IPS-NIHi7 (cell line): Measurements from ENCODE around the gene SPDYE4.

Experiments used
- DNase-seq: peaks from one replicate; pipeline ENCODE4 v3.0.0; 2012; ENCODE audit warnings: mixed read lengths; ENCODE audit errors: extremely low spot score

The SPDYE4 gene

DNA sequence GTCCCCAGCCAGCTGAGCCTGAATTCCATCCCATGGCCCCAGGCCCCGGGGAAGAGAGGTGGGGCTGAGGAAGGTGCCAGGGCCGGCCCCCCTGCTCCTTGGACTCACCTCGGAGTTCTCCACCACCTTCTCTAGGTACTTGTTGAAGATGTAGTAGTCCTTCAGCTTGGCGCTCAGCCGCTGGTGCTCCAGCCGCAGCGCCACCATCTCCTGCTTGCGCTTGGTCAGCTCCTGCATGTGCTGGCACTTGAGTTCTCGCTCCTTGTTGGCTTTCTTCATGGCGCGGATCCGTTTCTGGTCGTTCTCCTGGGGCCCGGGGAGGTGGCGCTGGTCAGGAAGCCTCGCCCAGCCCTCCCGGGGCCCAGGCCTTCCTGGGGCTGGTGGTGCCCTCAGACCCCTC is 17.0 kb downstream of the SPDYE4 start:
- no peak for DNase-seq

DNA sequence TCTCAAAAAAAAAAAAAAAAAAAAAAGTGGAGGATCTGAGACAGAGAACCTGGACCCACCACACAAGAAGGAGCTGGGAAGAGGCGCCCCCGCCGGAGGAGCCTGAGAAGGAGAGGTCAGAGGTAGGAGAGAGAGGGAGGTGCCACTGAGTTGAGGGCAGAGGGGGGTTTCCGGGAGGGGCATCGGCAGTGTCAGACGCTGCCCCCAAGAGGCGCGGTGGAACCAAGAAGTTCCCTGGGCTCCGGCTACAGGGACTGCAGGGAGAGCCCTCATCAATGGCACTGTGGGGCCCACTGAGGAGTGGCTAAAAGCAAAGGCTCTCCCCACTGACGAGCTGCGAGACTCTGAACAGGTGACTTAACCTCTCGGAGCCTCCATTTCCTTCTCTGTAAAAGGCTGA is 17.9 kb downstream of the SPDYE4 start:
- peak; percentile 68 for DNase-seq

DNA sequence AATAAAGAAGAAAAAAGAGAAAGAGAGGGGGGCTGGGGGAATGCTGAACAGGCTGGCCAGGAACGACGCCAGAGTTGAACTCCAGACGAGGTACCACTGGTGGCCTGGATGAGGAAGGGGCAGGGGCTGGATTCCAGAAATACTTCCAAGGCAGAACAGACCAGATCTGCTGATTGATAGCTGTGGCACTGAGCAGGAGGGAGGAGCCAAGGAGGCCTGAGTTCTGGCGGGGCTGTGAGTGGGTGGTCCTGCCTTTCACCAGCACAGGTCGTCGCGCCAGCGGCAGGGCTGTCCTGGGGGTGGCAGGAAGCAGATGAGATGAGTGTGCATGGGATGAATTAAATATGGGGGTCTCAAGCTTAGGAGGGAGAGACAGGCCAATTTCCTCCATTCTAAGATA is 19.2 kb downstream of the SPDYE4 start:
- peak; percentile 82 for DNase-seq

DNA sequence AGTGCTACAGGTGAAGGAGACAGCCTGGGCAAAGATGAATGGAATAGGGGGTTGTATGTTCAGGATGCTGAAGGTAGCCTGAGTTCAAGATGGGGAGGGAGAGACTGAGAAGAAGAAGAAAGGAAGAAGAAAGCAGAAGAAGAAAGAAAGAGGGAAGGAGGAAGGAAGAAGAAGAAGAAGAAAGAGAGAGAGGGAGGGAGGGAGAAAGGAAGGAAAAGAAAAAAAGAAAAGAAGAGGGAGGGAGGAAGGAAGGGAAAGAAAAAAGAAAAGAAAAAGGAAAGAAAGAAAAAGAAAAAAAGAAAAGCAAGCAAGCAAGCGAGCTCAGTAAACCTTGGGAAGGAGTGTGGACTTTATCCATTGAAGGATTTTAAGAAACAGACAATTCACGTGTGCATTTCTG is 21.6 kb downstream of the SPDYE4 start:
- DNase-seq: no peak

DNA sequence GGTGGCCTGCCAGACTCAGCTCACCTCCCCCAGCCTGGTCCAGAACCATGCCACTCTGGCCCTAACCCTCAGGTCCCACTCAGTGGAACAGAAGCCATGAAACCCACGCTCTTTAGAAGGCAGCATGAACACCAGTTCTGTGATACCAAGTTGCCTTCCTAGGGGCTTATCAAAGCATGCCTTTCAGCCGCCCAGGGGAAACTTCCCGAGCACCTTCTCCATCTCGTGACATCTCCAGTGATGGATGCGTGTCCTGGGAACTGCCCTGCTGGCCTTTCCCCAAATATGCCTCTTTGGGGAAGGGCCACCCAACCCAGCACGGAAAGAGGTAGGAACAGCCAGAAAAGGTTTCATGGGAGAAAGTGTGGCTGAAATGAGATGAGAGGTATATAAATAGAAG is 22.0 kb downstream of the SPDYE4 start:
- no peak for DNase-seq

DNA sequence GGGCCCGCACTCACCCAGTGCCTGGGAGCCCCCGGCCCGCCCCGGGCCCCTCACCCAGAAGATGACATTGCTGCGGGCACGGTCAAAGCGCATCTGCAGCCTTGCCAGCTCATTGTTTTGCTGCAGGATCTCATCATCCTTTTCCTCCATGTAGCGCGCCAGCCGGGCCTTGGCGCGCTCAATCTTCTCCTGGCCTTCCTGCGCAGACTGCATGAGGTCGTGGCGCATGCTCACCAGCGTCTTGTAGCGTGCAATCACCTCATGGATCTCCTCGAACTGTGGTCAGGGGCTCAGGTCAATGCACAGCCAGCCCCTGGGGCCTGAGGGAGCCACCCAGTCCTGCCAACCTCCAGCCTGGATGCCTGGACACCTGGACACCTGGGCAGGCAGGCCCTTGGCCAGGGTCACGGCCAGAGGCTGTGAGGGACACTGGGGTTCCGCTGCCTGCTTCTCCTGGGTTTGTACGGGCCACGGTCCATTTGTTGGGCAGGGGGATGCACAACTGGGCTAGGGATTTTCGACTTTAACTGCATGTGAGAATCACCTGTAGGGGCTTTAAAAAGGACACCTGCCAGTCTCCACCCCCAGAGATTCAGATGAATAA is 22.9 kb downstream of the SPDYE4 start:
- DNase-seq: no peak

DNA sequence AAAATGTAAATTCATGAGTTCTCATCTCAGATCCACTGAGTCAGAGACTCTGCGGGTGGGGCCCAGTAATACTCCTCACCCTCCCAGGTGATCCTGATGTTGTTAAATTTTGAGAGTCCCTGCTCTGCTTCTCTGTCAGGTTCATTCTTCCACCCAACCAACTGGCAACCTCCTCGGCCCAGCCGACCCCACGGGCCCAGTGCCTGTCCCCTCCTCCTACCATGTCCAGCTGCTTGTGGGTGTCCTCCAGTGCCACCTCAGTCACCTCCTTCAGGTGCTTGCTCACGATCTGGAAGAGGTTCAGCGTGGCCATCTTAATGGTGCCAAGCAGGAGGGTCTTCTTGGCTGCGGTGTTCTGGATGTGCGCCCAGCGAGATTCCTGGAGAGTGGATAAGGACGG is 23.5 kb downstream of the SPDYE4 start:
- DNase-seq: no peak

DNA sequence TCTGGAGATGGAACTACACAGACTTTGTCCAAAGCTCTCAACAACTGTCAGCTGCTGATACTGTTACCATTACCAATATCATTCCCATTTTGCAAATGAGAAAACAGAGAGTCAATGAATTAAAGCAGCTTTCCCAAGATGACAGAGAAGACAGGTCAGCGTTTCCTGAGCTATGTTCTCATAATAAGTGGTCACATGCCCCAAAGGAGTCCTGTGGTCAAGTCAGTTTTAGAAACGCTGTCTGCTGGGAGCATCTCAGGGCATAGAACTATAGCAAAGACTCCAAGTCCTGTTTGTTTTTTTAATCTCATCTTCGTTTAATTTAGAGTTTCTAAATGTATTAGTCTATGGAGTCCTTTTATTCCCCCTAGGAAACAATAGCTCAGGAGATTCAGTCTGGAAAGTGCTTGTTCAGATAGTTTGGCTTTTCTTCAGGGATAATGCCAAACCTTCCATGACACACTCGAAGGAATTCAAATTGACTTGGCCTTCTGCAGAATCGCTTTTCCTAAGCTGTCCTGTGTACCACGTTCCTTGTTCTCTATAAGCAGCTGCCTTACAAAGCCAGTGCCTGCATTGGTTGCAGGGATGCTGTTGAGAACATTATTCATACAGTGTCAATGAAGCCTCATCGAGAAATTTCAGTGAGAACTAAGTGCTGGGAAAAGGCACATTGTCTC is 25.8 kb downstream of the SPDYE4 start:
- DNase-seq: no peak

DNA sequence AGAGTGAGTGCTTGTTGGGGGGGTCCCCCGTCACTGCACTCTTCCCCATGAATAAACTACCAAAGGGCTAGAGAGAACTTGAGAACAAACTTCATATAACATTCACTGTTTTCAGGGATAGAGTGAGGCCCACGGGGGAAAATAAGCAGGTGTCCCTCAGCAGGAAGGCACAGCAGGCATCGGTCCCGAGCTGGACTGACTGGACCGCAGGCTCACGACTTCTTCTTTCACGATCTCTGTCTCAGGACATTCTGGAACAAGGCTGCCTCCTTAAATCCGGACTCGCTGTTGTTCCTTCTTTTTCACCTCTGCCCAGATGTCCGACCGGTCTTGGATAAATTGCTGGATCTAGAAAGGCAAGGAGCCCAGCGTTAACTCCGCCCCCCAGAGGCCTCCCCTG is 28.5 kb downstream of the SPDYE4 start:
- DNase-seq: no peak

DNA sequence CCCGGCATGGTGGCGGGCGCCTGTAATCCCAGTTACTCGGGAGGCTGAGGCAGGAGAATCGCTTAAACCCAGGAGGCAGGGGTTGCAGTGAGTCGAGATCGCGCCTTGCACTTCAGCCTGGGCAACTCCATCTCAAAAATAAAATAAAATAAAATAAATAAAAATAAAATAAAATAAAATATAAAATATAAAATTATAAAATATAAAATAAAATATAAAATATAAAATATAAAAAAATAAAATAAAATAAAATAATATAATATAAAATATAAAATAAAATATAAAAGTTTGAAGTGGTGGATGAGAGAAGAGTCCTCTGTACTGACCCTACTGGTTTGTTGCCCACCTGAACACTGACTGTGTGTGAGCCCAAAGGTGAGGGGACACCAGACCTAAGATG is 28.9 kb downstream of the SPDYE4 start:
- DNase-seq: no peak

DNA sequence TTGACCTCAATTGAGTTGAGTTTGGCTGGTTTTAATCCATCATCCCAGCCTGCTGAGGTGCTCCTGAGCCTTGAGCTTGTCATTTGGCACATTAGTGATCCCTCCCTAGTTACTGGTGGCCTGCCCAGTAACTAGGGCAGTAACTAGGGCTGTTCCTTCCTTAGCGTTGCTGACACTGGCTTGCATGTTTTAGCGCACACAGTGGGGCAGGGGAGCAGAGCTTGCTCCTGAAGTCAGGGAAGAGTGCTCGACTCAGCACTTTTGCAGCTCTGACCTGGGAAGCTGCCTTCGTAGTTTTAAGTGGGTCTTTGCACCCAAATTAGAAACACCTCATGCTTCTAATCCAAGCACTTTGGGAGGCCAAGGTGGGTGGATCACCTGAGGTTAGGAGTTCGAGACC is 29.4 kb downstream of the SPDYE4 start:
- no peak for DNase-seq

DNA sequence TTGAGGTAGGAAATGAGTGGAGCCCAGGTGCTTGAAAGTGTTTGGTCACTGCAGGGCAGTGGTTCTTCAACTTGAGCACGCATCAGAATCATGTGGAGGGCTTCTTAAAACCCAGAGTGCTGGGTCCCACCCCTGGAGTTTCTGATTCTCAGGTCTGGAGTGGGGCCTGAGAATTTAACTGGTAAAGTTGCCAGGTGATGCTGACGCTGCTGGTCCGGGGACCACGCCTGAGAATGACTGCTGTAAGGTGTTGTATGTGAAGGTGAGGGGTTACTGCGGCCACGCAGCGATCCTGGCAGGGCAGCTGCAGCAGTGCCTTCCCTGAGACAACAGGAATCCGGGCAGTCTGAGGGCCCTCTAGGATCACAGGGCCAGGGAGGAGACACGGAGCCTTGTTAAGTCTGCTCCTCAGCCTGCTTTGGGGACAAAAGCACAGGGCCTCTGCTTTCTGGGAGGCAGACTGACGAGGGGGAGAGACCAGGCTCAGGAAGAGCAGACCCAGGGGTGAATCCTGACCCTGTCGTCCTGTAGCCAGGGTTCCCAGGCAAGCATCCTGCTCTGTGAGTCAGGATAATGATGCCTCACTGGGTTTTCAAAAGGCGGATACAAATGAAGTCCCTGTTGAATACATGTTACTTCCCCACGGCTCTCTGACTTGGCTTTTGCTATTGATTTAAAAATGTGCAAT is 30.0 kb downstream of the SPDYE4 start:
- no peak for DNase-seq

DNA sequence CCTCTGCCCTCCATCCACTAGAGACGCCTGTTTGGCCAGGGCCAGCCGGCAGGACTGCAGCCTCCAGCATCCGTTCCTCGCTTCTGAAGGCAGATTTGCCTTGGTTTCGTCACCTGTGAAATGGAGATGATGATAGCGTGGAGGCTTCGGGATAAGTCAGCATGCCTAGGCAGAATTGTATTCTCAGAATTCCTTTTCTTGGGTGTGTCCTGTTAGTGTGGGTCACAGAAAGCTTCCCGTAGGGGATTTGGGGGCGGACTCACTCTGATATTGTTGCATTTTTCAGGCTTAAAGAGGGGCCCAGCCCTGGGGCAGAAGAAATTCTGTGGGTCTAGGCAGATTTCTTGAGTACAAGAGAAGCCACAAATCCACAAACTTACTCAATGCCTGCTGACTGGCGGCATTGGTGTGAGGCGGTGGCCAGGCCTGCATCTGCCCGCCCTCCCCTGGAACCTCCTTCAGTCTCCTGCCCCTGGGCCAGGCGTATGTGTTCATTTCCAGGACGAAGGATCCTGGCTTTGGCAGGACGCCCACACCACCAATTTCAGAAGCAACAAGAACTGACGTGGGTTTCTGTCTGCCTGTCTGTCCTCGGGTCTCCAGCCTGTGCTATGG is 31.3 kb downstream of the SPDYE4 start:
- DNase-seq: no peak

DNA sequence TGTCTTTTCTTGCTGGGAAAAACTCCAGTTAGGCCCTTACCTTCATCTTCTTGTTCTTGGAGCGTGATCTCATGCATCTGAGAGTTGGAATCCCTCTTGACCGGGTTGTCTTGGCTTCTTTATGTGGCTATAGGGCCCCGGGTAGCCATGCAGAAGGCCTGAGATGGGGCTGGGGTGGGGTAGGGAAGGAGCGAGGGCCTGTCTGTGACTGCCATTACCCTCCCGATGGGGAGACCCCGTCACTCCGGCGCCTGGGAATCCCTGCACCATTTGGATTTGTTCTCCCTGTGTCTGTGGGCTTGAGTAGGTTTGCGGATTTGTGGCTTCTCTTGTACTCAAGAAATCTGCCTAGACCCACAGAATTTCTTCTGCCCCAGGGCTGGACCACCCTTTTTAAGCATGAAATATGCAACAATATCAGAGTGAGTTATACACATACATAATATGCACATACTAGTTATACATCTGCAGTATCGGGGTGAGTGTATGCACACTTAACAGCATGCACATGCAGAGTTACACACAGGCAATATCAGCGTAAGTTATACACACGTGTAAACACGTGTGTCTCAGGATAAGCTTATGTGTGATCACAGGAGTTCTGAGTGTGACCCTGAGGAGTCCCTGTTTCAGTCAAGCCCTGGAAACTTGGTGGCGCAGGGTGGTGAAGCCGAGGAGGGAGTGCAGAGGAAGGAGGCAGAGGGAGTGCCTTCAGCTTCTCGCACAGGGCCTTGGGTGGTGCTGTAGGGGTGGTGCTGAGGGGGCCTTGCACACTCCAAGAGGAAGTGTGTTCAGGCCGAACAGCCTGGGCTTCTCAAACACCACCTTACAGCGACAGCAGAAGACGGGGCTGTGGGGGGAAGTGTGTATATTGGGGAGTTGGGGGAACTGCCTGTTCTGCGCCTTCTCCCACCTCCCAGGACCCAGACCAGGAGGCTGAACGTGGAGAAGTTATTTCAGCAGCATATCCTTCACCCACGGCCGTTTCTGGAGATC is 32.2 kb downstream of the SPDYE4 start:
- DNase-seq: no peak

DNA sequence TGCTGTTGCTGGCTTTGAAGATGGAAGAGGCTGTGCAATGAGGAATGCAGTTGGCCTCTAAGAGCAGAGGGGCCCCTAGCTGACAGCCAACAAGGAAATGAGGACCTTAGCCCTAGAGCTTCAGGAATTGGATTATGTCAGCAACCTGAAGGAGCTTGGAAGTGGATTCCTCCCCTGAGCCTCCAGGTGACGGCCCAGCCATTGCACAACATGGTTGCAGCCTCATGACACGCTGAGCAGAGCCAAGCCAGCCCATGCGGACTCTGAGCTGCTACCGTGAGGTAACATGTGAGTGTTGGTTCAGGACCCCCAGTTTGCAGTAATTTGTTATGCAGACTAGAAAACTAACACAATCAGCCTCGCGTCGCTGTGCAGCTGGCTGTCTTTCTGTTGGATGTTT is 33.9 kb downstream of the SPDYE4 start:
- no peak for DNase-seq

DNA sequence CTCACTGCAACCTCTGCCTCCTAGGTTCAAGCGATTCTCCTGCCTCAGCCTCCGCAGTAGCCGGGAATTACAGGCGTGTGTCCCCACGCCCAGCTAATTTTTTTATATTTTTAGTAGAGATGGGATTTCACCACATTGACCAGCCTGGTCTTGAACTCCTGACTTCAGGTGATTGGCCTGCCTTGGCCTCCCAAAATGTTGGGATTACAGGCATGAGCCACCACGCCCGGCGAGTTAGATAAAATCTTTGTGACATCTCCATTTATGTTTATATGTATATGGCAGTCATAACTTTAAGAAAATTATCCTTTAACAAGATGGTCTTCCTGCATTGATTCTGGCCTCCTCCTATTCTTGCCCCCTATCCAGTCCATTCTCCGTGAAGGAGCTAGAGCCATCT is 37.8 kb downstream of the SPDYE4 start:
- DNase-seq: no peak

DNA sequence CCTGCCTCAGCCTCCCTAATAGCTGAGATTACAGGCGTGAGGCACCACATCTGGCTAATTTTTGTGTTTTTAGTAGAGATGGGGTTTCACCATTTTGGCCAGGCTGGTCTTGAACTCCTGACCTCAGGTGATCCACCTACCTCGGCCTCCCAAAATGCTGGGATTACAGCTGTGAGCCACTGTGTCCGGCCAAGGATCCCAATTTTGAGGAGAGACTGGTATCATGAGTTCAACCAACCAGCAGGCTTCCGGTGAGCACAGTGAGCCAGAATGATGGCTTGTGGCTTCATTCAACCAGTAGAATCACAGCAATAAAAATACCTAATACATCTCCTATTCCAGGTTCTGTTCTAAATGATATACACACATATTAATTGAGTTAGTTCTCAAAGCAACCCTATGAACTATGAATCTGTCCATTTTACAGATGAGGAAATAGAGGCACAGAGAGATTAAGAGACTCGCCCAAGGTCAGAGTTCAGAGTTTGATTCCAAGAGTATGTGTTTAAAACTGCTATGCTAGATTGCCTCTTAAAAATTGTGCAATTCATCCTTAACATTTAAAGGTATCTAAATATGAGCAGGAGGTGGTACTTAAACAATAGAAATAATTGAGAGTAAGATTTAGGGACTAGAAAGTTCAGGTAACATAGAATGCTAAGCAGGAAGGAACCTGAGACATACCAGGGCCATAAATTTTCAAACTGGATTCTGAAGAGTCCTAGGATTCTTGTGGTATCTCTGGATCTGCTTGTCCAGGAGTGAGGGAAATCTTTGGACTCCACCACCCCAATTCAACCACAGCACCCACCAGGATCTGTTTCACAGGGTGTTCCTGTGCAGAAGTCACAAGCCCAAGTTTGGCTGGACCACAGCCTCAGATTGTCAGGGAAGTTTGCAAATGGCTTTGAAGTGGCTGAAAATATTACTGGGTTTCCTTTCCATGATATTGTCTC is 38.8 kb downstream of the SPDYE4 start:
- DNase-seq: no peak

DNA sequence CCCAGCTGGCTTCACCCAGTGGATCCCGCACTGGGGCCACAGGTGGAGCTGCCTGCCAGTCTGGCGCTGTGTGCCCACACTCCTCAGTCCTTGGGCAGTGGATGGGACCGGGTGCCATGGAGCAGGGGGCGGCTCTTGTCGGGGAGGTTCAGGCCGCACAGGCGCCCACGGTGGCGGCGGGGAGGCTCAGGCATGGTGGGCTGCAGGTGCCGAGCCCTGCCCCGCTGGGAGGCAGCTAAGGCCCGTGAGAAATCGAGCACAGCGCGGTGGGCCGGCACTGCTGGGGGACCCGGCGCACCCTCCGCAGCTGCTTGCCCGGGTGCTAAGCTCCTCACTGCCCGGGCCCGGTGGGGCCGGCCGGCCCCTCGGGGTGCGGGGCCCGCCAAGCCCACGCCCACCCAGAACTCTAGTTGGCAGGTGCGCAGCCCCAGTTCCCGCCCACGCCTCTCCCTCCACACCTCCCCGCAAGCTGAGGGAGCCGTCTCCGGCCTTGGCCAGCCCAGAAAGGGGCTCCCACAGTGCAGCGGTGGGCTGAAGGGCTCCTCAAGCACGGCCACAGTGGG is 40.3 kb downstream of the SPDYE4 start:
- no peak for DNase-seq

DNA sequence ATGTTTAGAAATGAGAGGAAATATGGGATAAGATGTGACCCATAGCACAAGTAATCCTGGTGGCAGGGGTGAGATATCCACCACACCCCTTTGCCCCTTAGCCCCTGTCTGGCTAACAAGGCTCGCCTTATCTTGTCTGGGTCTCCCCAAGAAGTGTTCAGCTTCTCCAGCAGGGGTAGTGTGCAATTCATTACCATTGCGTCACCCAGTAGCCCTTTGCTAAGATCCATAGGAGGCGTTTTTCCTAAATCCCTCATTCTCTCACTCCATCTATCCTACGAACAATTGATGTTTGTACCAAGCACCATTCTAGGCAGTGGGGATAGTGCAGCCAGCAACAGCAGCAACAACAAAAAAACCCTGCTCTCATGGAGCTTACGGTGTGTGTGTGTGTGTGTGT is 44.5 kb downstream of the SPDYE4 start:
- no peak for DNase-seq

DNA sequence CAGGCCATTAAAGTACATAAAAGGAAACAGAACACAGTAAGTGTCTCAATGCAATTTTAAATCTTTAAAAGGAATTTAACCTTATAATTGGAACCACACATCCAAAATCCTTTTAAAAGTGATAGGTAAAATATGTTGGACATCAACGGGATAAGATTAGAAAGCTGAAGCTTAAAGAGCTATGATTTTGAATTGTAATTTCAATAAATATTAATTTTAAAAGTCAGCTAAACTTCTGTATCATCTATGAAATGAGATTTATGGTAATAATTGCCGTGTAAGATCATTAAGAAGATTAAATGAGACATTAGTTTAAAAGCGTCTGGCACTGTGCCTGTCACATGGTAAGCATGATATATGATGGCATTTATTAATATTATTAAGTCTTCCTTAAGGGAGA is 45.0 kb downstream of the SPDYE4 start:
- no peak for DNase-seq
